Head of caudate nucleus (tissue), 42 donors: Measurements from ENCODE around the gene KRT73.

Experiments
- DNase-seq, 42 donors: peaks; one replicate each; pipeline versions ENCODE4 v3.0.0 to v3.0.0-alpha.2; 2020 to 2021; ENCODE audit warnings: mixed read lengths in 7 of 42
- intact Hi-C: fragments of 100-400 bp; cut with DNase I; formaldehyde crosslinking; loops from one replicate; pipeline ENCODE4 v1.15.0; 2022

Gene KRT73

DNA sequence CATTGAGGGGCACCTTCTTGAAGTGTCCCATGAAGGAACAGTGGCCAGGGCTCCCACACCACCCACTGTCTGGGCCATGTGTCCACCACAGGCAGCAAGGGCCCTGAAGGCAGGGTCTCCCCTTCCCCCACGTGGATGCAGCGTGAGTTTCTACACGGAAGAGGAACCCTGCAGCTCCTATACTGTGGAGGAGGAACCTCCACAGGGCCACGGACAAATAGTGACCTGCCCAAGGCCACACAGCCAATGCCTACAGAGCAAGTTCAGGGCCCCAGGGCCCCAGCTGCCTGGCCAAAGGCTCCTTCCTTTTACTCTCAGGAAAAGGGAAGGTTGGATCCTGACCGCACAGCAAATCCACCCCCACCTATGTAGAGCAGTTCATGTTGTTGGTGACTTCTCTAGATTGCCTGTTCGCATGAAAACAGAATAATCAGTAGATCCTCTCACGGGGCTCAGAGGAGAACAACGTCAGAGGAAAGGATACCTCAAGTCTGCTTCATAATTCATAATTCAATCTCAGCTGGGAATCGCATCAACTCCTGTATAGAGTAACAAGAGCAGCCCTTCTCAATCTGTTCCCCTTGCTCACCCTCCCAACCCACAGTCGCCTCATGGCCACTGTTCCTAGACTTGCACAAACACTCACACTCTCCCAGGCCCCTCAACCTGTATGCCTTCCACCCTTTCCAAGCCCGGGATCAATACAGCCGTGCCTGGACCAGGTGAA, 11.1 kb upstream of the KRT73 start:
- DNase-seq = peak in 1 of 42 donors; percentile 21
- intact Hi-C loops = no loop called here

DNA sequence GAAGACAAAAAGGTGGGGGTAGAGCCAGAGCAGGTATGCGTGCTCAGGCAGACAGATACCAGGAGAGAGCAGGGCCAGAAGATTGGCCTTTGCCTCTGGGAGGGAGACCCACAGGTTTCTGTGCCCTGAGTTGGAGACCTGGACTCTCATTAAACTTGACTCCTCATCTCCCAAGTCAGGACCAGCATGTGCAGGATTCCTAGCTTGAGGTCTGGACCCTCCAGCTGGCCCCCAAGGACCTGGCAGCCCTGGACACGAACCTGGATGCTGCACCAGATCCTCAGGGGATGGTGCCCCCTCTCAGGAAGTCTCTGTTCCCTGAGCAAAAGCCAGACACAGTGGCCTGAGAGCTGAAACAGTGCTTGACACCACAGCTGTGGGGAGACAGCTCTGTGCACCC, 10.5 kb upstream of the KRT73 start:
- peak in 1 of 42 donors; percentile 25 for DNase-seq
- intact Hi-C loops = no loop called here

DNA sequence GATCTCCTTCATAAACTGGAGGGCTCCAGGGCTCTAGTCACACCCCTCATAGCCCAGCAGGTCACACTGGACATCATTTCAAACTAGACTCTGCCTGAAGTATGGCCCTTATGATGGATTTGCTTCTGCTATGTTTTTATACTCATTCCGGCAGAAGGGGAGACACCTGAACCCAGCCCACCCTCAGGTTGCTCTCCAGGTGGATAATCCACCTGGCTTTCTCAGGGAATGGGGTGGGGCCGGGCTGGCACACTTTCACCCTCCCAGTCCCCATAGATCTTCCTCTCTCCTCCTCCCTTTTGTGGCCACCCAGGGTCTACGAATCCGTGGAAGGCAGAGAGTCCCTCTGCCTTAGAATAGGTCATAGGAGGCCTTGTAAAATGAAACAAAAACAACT, 9.8 kb upstream of the KRT73 start:
- DNase-seq = peak in 1 of 42 donors; percentile 30
- intact Hi-C loops = no loop called here

DNA sequence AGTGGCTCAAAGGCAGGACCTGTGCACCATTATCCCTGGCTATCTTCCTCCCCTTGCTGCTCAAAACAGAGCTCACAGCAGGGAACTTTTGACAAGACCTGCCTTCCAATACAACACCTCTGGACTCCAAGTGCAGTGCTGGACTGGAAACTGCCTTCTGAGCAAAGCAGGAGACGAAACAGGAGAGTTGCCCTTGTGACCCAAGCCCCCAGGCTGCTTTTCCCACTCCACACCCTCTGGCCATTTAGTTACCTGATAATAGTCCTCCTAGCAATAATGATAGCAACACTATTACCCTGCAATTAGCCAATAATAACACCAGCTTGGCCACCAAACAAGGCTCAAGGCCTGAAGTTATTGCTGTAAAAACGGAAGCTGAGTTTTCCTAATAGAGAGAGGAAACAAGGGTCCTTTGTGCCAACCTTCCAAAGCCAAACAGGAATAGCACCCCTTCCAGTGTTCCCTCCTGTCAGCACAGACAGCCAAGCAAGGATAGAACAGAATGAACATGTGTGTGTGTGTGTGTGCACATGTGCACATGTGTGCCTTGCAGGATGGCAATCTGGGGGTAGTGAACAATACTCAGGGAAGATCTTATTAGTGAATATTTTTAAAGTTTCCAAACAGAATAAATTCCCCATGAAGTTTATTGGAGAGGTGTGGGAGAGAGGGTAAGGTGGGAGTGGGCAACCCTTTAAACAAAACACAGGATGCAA, 9.2 kb upstream of the KRT73 start:
- DNase-seq = peak in 1 of 42 donors; percentile 7
- intact Hi-C loops = no loop called here

DNA sequence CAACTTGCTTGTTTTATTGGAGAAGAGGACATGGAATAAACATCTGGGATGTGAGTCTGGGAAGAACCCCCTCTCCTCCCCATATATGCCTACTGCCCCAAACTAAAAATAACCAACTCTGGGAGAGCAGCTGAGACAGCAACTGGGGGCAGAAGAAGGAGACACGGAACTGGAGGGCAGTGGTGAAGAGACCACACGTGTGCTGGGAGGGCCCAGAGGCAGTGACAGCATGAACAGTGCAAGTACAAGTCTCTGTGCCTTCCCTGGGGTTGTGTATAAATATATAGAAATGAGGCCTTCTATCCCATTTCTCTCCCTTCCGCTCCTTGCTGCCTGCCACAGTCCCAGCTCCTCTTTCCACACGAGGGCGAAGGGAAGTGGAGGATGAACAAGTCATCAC, 4.0 kb upstream of the KRT73 start:
- intact Hi-C loops = no loop called here
- peak in 1 of 42 donors; percentile 0 for DNase-seq

DNA sequence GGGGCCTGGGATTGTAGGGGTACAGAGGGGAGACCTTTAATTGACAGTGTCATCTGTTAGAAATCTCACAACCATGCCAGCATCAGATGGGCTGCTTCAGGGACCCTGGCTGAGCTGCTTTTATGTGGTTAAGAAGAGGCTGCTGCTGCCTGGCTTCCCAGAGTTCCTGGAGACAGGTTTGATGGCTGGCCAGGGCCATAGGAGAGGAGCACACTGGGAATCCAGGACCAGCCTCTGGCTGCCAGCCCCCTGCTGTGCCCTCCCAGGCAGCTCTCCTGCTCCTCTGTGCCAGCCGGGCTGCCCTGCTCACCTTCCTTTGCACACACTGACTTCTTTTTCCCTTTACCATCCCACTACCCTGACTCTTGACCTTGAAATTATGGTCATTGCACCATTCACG, 507 bp upstream of the KRT73 start:
- DNase-seq = peak in 2 of 42 donors; percentile 4 to 39
- intact Hi-C loops = no loop called here

DNA sequence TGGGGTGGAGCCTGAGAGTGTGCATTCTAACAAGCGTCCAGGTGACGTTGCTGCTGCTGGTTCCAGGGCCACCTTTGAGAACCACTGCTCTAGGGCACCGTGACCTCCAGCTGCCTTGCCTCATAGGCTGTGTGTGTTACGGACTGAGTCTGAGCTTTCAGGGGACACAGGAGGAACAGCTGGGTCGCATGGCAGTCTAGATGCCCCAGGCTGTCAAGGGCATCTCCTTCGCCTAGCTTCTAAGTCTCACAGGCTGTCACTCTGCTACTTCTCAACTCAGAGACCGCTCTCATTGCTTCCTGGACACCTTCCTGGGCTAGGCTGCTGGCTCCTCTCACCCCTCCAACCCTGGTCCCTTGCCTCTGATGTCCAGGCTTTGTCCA, 965 bp downstream of the KRT73 start:
- DNase-seq = no peak
- intact Hi-C loops = no loop called here

DNA sequence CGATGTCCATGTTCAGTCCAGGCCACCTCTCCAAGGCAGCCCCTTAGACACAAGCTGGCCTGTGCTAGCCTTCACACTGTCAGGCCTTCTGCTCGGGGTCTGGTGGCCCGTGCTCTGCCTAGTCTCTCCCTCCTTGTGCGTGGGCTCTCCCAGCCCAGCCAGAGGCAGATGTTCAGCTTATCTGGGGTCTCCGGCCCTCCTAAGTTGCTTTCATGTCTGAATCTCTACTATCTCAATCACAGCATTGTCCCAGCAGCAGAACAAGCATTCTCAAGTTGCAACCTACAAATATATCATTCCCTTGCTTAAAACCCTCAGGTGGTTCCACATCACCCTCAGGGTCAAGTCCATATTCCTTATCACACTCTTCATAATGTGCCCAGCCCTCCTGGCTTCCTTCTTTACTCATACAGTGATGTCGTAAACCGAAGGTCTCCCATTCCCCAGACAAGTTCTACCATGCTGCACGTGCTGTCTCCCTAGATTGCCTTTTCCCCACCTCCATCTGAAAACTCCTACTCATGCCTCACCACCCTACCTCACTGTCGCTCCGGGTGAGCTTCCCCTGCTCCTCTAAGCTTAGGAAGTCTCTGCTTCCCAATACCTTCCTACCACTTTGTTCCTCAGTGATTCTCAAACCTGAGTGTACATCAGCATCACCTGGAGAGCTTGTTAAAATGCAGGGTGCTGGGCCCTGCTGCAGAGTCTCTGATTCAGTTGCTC, 1.5 kb downstream of the KRT73 start:
- no peak for DNase-seq
- intact Hi-C loops = no loop called here

DNA sequence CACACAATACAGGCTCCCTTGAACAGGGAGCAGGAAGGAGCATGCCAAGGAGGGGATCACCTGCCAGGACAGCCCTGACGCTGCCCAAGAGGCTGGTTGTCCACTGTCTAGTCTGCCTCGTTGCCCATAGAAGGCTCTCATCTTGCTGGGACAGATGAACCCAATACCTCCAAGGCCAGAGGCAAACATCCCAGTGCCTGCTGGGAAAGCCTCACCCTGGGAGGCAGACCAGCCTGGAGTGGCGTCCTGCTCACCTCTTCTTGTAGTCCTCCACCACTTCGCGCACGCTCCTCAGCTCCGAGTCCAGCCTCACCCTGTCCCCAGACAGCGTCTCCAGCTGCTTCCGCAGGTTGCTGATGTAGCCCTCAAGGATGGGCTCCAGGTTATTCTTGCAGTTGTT, 2.4 kb downstream of the KRT73 start:
- intact Hi-C loops = no loop called here
- DNase-seq = no peak

DNA sequence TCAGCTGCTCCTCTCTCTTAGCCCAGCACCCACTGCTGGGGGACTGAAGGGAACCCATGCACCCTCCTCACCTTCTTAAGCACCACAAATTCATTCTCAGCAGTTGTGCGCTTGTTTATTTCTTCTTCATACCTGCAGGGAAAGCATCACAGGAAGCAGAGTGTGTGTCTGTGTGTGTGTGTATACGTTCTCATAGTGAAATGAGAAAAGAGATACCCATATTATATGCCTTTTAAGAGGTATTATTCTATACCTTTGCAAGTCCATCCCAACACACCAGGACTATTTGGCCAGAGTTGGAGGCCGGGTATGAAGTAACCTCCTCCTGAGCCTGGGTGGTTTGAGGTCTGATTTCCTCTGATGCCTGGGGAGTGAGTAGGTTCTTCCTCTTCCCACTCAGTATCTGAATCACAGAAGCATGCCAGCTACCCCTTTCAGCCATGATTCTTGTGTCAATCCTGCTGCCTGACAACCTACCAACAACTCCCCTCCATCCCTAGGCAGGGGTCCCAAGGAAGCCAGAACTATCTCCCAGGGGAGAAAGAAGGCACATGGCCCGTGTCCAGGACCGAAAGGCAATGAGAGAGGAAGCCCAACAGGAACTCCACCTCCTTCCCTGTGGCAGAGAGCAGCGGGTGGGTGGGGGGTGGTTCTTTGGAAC, 3.0 kb downstream of the KRT73 start:
- intact Hi-C loops = no loop called here
- peak in 2 of 42 donors; percentile 6 to 10 for DNase-seq

DNA sequence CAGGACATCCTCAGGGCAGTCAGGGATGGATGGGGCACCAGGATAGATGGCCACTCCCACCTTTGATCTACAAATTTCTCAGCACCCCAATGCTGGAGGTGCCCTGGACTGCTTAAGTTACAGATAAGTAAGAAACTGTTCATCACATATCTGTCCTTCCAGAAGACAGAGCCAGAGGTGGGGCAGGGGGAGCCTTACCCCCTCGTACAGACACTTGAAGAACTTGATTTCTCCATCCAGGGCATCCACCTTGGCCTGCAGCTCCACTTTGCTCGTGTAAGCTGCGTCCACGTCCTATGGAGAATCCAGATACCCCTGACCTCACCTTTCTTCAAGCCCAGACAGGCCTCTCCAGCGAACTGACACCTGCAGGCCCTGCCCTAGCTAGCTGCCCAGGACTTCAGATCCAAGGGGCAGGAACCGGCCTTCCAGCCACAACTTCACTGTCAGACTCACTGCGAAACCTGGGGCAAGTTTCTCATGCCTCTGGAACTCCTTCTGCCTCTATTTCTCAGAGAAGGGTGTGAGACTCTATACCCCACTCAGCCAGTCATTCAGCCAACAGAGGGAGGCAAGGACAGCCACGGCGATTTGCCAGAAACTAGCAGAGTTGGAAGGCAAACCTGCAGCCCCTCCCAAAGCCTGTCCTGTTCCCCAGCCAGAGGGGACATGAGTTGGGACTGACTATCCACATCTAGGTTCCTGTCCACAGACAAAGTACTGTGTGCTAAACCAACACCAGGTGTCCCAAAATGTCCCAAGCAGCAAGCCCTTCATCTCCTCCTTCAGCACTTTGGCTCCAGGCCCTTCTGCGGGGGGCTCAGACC, 3.8 kb downstream of the KRT73 start:
- DNase-seq = peak in 2 of 42 donors; percentile 1 to 17
- intact Hi-C loops = no loop called here

DNA sequence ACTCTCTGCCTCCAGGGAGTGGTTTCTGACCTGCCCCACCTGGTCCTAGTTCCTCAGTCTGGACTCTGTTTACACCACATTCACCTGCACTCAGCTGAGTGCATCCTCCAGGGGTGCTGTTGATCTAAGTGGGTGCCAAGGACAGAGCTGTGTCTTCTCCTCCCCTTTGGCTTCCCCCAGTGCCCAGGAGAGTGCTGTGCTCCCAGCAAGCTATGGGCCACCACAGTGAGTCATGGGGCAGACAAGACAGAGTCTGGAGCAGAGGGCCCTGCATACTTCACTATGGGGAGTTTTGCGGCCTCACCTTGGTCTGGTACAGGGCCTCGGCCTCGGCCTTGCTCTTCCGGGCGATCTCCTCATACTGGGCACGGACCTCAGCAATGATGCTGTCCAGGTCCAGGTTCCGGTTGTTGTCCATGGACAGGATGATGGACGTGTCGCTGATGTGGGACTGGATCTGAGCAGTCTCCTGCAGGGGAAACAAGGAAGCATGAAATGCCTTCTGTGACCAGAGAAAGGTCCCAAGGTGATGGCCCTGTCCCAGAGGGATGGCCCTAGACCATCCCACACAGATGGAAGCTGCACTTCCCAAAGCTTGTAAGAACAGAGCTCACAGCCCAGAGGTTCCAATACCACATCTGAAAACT, 4.9 kb downstream of the KRT73 start:
- intact Hi-C loops = no loop called here
- DNase-seq = peak in 3 of 42 donors; percentile 3 to 29 (median 23)

DNA sequence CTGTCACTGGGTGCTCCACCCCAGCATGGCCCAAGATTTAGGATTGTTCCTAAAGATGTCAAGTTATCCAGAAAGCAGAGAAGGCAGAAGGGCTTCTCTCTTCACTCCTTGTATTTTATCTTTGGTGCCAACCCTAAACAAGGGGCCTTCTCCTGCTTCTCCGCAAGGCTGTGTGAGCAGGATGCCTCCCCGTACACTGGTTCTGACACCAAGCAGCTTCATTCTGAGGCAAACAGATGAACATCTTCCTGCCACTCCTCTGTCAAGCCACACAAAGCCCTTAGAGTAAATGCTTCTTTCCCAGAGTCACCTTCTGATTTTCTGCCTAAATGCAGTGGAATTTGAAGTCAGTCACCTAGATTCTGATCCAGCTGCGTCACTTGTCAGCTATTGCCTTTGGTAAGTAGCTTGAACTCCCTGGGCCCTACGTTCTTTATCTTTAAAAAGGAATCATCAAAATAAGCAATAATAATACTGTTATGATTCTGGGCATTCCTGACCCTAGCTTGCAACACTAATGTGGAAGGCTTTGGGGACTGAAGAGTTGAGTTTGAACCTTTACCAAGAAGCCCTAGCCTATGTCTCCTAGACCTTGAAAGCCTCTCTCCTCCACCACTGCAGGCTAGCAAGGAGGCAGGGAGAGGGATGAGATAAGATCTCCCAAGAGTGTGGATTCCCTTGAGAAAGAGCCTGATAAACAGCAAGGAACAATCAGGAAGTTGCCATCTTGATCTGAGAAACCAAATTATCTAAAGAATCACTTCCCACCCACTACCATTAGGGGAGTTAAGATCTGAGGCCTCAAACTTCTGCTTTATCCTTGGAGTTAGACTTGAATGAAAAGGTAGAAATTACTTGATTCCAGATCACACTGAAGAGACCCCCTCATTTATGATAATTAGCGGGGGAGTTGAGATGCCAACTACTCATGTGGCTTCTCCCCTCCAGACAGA, 5.7 kb downstream of the KRT73 start:
- intact Hi-C loops = no loop called here
- peak in 2 of 42 donors; percentile 8 to 34 for DNase-seq

DNA sequence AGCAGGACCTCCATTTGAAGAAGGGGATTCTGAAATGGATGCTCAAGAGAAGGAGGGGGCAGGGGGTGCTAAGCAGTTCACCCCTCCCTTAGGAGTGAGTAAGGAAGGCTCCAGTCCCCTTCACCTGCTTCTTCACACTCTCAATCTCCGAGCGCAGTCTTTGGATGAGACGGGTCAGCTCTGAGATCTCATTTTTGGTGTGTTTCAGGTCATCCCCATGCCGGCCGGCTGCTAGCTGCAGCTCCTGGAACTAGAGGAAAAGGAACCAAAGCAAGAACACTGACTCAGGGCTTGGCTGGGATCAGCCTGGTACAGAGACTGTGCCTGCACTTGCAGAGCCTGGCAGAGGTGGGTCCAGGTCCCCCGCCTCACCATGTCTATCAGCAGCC, 7.3 kb downstream of the KRT73 start:
- intact Hi-C loops = no loop called here
- DNase-seq = peak in 2 of 42 donors; percentile 13 to 29

DNA sequence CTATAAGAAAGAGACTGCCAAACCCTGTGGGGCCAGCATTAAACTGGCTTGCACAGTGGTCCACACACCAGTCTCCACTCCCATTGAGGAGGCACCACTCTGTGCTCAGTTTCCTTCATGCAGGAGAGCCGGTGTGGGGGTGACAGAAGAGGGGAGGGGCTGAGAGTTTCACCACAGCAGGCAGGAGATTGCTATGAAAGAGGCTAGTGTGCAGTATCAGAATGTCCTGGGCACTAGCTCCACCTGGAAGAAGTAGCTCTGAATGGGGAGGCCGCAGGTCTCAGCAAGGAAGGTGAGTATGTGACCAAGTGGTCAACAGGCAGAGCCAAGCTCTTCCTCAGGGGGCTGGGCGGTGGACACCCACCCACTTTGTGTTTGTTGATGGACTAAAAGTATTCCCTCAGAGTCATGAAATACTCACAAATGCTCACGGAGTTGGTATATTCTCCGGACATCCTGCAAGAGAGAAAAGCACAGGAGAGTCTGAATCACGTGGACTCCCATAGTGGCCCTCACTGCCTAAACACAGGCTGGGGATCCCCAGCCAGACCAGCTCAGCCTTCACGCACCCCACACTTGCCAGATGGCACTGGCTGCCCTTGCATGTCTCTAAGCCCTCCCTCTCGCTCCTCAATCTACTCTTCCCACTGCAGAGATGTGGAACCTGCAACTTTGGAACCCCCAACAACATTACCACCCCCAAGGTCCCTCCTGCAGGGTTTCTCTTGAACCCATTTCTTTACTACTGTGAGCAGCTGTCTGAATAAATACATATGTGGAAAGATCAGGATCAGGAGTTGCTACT, 9.3 kb downstream of the KRT73 start:
- intact Hi-C loops = no loop called here
- peak in 1 of 42 donors; percentile 12 for DNase-seq

DNA sequence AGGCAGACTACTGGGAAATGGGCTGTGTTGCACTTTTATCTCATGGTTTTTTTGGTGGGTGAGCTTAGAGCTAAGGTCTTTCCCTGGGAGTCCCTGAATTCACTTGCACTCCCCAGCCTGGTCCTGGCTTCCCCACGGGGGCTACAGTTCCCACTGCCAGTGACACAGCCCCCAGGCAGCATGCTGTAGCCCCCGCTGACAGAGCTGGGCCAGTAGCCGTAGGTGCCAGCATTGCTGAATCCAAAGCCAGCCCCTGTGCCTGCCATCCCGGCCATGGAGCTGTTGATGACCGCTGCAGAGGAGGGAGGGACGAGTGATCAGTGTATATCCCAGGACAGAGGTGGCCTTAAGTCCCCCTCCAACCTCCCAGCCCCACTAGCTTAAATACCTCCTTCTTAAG, 10.2 kb downstream of the KRT73 start:
- peak in 1 of 42 donors; percentile 13 for DNase-seq
- intact Hi-C loops = no loop called here
